ENCODE data around the gene PILRA. TPM values are rescaled to one million over a fixed set of nuclear protein-coding genes. Genes with fewer than 3 reads are reported as not detected.
"Not testable (repeated sequence)": the region's sequence is repeated elsewhere in the genome, so short reads cannot be mapped to it uniquely, and the experiment has no call there.

The PILRA gene
- total RNA-seq (2014; rRNA removed; shearing (Covaris generic)) (not detected in 2 replicates), polyA plus RNA-seq (2016; fragmentation: Nextera tagmentation; extraction: Ambion mirVana) (1.7 TPM in 2 replicates)

GRCh38 chr7:100373261-100373831 lies at the start of gene PILRA:
TSS of gene PILRA (plus strand) at chr7:100373487. CDS start at chr7:100373657, 170 bp downstream.
- Histone ChIP-seq H3K36me3 (ENCODE audit: low read depth) (no peaks in the 10 kb centered on the region), H4K20me1 (ENCODE audit: insufficient read depth) (no peaks in the 10 kb centered on the region), H3K79me2 (ENCODE audit: insufficient read depth) (no peaks in the 10 kb centered on the region), H2AFZ (peak within 1 kb of the TSS; percentile 82), H3K9ac (no peak within 1 kb of the TSS), H3K9me3 (ENCODE audit: low read depth) (no peaks in the 10 kb centered on the region), H3K4me3 (no peak within 1 kb of the TSS), H3K27ac (no peak within 1 kb of the TSS), H3K4me2 (ENCODE audit: unreplicated experiment) (no peak within 1 kb of the TSS), H3F3A (ENCODE audit: insufficient read depth) (no peaks in the 10 kb centered on the region), H3K4me1 (ENCODE audit: insufficient read depth) (peaks cover 3% of the 10 kb centered on the region), H3K27me3 (replicated peaks; ENCODE audit: insufficient read depth) (no peaks in the 10 kb centered on the region), H3K9me2 (ENCODE audit: insufficient read depth) (no peaks in the 10 kb centered on the region)
- no peak for TF ChIP-seq EZH2 (IDR thresholded peaks at IDR 0.05; ENCODE audit: insufficient read depth, poor library complexity, severe bottlenecking)
- no peak for TF ChIP-seq EZH2phosphoT487 (IDR thresholded peaks at IDR 0.05; ENCODE audit: insufficient read depth, low read depth)
- in situ Hi-C loops (cut with MboI): no loop called here
- 44 to 52% methylated on average over 10 to 12 of the region's 12 CpGs for WGBS, 2 experiments (ENCODE audit: low coverage in 1 of 2, low lambda C conversion rate in 2 of 2, missing lambda C conversion rate in 2 of 2)
- DNase-seq: peak; percentile 49

GRCh38 chr7:100324194-100324593 lies 49.1 kb upstream of the PILRA start:
- H3K79me2 ChIP-seq (ENCODE audit: insufficient read depth); H3K9ac ChIP-seq; H4K20me1 ChIP-seq (ENCODE audit: insufficient read depth); H3K4me1 ChIP-seq (ENCODE audit: insufficient read depth); in situ Hi-C loops (cut with MboI); H3F3A ChIP-seq (ENCODE audit: insufficient read depth); H3K9me2 ChIP-seq (ENCODE audit: insufficient read depth); H3K36me3 ChIP-seq (ENCODE audit: low read depth); H3K27me3 ChIP-seq (replicated peaks; ENCODE audit: insufficient read depth); DNase-seq; H2AFZ ChIP-seq; H3K9me3 ChIP-seq (ENCODE audit: low read depth); H3K4me2 ChIP-seq (ENCODE audit: unreplicated experiment); H3K27ac ChIP-seq; H3K4me3 ChIP-seq: not testable (repeated sequence)
- WGBS, 2 experiments (ENCODE audit: low coverage in 1 of 2, low lambda C conversion rate in 2 of 2, missing lambda C conversion rate in 2 of 2): 91 to 96% methylated on average over 13 of the region's 13 CpGs

GRCh38 chr7:100325671-100326070 lies 47.6 kb upstream of the PILRA start:
- H3K27ac ChIP-seq; H3K9me3 ChIP-seq (ENCODE audit: low read depth); H3K27me3 ChIP-seq (replicated peaks; ENCODE audit: insufficient read depth); H4K20me1 ChIP-seq (ENCODE audit: insufficient read depth); H3K9ac ChIP-seq; H3K9me2 ChIP-seq (ENCODE audit: insufficient read depth); in situ Hi-C loops (cut with MboI); H3K4me2 ChIP-seq (ENCODE audit: unreplicated experiment); DNase-seq; H3F3A ChIP-seq (ENCODE audit: insufficient read depth); H3K36me3 ChIP-seq (ENCODE audit: low read depth); H3K4me1 ChIP-seq (ENCODE audit: insufficient read depth); H2AFZ ChIP-seq; H3K4me3 ChIP-seq; H3K79me2 ChIP-seq (ENCODE audit: insufficient read depth): not testable (repeated sequence)
- WGBS, 2 experiments (ENCODE audit: low coverage in 1 of 2, low lambda C conversion rate in 2 of 2, missing lambda C conversion rate in 2 of 2): 94 to 95% methylated on average over 9 of the region's 9 CpGs

- DNase-seq; H3K9ac ChIP-seq; H3F3A ChIP-seq (ENCODE audit: insufficient read depth); H3K9me2 ChIP-seq (ENCODE audit: insufficient read depth); H3K79me2 ChIP-seq (ENCODE audit: insufficient read depth); H3K4me2 ChIP-seq (ENCODE audit: unreplicated experiment); H2AFZ ChIP-seq; in situ Hi-C loops (cut with MboI); H3K9me3 ChIP-seq (ENCODE audit: low read depth); H4K20me1 ChIP-seq (ENCODE audit: insufficient read depth); H3K27ac ChIP-seq; H3K4me3 ChIP-seq; H3K36me3 ChIP-seq (ENCODE audit: low read depth); H3K27me3 ChIP-seq (replicated peaks; ENCODE audit: insufficient read depth); H3K4me1 ChIP-seq (ENCODE audit: insufficient read depth): not testable (repeated sequence)
- 97 to 100% methylated on average over 9 to 11 of the region's 11 CpGs for WGBS, 2 experiments (ENCODE audit: low coverage in 1 of 2, low lambda C conversion rate in 2 of 2, missing lambda C conversion rate in 2 of 2)
Measured at GRCh38 chr7:100326914-100327313, 46.4 kb upstream of the PILRA start.

GRCh38 chr7:100335566-100336466 lies 37.5 kb upstream of the PILRA start:
- DNase-seq: peak; percentile 92
- H3K9me3 ChIP-seq (ENCODE audit: low read depth); H3K4me1 ChIP-seq (ENCODE audit: insufficient read depth); H3K9me2 ChIP-seq (ENCODE audit: insufficient read depth); H3K27me3 ChIP-seq (replicated peaks; ENCODE audit: insufficient read depth); H3K36me3 ChIP-seq (ENCODE audit: low read depth); H3F3A ChIP-seq (ENCODE audit: insufficient read depth); in situ Hi-C loops (cut with MboI); H4K20me1 ChIP-seq (ENCODE audit: insufficient read depth): not testable (repeated sequence)
- Histone ChIP-seq H3K79me2 (ENCODE audit: insufficient read depth) (peaks cover 60% of the 10 kb centered on the region), H3K4me2 (ENCODE audit: unreplicated experiment) (peak overlapping the region; percentile 90), H3K27ac (peak overlapping the region; percentile 92), H3K4me3 (peak overlapping the region; percentile 98), H3K9ac (peak overlapping the region; percentile 97), H2AFZ (peak overlapping the region; percentile 74)
- WGBS, 2 experiments (ENCODE audit: low coverage in 1 of 2, low lambda C conversion rate in 2 of 2, missing lambda C conversion rate in 2 of 2): 1% methylated on average over 77 to 85 of the region's 85 CpGs

- H3K4me2 ChIP-seq (ENCODE audit: unreplicated experiment); H3K36me3 ChIP-seq (ENCODE audit: low read depth): not testable (repeated sequence)
- peak; percentile 15 for DNase-seq
Measured at GRCh38 chr7:100338083-100338696, 35.1 kb upstream of the PILRA start.

More at GRCh38 chr7:100338083-100338696, 35.1 kb upstream of the PILRA start:
- H3K4me3 ChIP-seq; H3K9me3 ChIP-seq (ENCODE audit: low read depth); H3K4me1 ChIP-seq (ENCODE audit: insufficient read depth); H2AFZ ChIP-seq; H3K9ac ChIP-seq; H4K20me1 ChIP-seq (ENCODE audit: insufficient read depth); H3K27ac ChIP-seq; H3K9me2 ChIP-seq (ENCODE audit: insufficient read depth); H3K27me3 ChIP-seq (replicated peaks; ENCODE audit: insufficient read depth); H3F3A ChIP-seq (ENCODE audit: insufficient read depth); in situ Hi-C loops (cut with MboI): not testable (repeated sequence)
- 91 to 93% methylated on average over 14 to 15 of the region's 15 CpGs for WGBS, 2 experiments (ENCODE audit: low coverage in 1 of 2, low lambda C conversion rate in 2 of 2, missing lambda C conversion rate in 2 of 2)
- peaks cover 62% of the 10 kb centered on the region for H3K79me2 ChIP-seq (ENCODE audit: insufficient read depth)
